ENCODE measurements around the gene PCDHGA2. TPM values are rescaled to one million over a fixed set of nuclear protein-coding genes. Genes with fewer than 3 reads are reported as not detected.
"Not testable (repeated sequence)": the region's sequence is repeated elsewhere in the genome, so short reads cannot be mapped to it uniquely, and the experiment has no call there.

PCDHGA2 gene
- total RNA-seq, 1 donor from 2014 or later: 0.23 TPM

- H3K4me3 ChIP-seq (ENCODE audit: low read depth, low read length): peak overlapping the region; percentile 96
- DNase-seq (ENCODE audit: low read depth): no peak
- TF ChIP-seq, protein P1, sequence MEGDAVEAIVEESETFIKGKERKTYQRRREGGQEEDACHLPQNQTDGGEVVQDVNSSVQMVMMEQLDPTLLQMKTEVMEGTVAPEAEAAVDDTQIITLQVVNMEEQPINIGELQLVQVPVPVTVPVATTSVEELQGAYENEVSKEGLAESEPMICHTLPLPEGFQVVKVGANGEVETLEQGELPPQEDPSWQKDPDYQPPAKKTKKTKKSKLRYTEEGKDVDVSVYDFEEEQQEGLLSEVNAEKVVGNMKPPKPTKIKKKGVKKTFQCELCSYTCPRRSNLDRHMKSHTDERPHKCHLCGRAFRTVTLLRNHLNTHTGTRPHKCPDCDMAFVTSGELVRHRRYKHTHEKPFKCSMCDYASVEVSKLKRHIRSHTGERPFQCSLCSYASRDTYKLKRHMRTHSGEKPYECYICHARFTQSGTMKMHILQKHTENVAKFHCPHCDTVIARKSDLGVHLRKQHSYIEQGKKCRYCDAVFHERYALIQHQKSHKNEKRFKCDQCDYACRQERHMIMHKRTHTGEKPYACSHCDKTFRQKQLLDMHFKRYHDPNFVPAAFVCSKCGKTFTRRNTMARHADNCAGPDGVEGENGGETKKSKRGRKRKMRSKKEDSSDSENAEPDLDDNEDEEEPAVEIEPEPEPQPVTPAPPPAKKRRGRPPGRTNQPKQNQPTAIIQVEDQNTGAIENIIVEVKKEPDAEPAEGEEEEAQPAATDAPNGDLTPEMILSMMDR (conservative IDR thresholded peaks at IDR 0.05; ENCODE audit: low read depth, low read length): no peak
Measured at GRCh38 chr5:141319699-141320098, 18.9 kb upstream of the PCDHGA2 start.

DNA sequence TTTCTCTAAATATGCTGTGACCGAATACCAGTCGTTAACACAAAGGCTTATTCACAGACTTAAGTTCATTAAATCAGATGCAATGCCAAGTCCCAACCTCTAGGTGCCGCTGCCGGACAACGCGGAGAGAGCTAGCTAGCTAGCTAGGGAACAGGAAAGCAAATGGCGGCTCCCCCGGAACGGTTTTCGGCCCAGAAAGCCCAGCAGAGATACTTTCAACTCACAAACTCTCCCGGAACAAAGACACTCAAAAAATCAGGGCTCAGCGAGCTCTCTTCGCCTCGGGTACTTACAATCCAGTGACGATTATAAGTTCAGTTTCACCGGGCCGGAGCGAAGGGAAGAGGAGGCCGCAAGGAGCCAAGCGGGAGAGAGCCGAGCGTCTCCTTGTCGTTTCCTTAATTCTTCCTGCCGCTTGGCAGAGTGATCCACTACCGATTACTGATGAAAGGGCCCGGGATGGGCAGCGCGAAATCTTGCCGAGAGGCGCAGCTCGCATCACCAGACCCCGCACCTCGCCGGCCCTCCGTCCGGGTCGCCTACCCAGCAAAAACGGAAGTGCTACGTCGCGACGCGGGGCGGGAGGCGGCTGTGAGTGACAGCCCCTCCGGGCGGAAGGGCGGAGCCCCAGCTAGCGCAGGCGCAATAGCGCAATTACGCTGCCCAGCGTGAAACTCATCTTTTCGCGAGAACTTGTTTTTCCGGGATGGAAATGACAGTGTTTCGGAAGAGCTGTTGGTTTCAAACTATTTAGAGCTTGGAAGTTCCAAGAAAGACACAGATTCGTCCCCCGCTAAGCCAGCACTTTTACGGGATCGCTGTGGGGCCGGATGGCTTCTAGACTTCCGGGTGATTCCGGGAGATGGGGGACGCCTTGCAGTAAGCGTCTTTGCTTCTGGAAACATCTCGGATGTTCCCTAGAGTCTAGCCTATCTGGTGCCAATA, 18.1 kb upstream of the PCDHGA2 start, which contains the start of gene TAF7:
Gene TAF7 (minus strand): TSS at position 560 of the 945 bp plus-strand sequence. CDS start 740 bp downstream, outside the sequence.
- TF ChIP-seq, protein P1 (conservative IDR thresholded peaks at IDR 0.05; ENCODE audit: low read depth, low read length): peak; percentile 93
- DNase-seq (ENCODE audit: low read depth): peak; percentile 64
- H3K4me3 ChIP-seq (ENCODE audit: low read depth, low read length): peak within 1 kb of the TSS; percentile 96

- DNase-seq (ENCODE audit: low read depth): no peak
- TF ChIP-seq, protein P1 (conservative IDR thresholded peaks at IDR 0.05; ENCODE audit: low read depth, low read length): no peak
- no peak overlapping the region for H3K4me3 ChIP-seq (ENCODE audit: low read depth, low read length)
Measured at GRCh38 chr5:141322261-141322660, 16.3 kb upstream of the PCDHGA2 start.

DNA sequence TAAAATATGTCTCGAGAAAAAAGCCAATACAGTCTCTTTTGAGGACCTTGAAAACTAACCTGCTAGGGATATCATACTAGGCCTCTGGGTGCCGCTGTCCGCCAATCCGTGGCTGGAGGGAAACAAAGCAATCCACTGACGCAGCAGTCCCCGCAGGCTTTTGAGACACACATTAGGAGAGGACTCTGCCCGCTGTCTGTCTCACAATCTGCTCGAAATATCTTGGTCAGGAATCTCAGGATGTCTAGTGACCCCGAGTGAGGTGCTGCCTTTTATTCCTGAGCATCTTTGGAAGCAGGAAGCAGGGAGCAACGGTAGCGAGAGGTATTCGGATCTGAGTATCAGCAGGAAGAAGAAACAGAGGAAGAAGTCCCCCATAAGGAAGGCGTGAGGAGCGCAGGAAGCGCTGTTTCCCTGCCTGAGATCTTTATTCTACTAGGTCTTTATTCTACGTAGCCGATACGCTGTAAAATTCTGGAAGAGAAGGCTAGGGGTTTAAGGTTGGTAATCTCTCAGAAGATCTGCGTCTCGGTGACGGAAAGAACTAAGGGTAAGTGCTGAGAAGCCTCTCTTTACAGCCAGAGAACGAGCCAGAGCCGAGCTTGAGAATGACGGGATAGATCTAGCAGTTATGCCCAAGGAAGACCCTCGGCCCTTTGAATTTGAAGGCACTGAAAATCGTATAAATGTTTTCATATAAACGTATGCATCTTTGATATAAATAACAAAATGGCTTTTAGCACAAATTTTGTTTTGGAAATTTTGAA, 12.3 kb upstream of the PCDHGA2 start:
- DNase-seq (ENCODE audit: low read depth): no peak
- TF ChIP-seq, protein P1 (conservative IDR thresholded peaks at IDR 0.05; ENCODE audit: low read depth, low read length): peak; percentile 66
- peak overlapping the region; percentile 39 for H3K4me3 ChIP-seq (ENCODE audit: low read depth, low read length)

DNA sequence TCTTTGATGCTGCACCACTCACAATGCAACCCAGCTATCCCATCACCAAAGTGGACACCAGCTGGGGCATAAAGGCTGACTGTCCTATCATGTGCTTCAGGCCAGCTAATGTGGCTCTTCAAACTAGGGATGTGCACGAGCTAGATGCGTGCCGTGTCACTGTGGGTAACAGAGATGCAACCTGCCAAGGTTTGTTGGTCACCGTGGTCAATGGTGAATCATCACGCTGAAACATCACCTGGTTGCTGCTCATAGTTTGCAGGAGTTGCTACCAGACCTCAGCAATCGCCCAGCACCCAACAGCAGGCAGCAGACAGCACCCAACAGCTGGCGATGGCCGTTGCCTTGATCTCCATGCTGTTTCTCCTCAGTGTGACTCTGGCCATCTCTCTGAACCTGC, 10.3 kb upstream of the PCDHGA2 start:
- TF ChIP-seq, protein P1 (conservative IDR thresholded peaks at IDR 0.05; ENCODE audit: low read depth, low read length): no peak
- no peak overlapping the region for H3K4me3 ChIP-seq (ENCODE audit: low read depth, low read length)
- DNase-seq (ENCODE audit: low read depth): no peak

DNA sequence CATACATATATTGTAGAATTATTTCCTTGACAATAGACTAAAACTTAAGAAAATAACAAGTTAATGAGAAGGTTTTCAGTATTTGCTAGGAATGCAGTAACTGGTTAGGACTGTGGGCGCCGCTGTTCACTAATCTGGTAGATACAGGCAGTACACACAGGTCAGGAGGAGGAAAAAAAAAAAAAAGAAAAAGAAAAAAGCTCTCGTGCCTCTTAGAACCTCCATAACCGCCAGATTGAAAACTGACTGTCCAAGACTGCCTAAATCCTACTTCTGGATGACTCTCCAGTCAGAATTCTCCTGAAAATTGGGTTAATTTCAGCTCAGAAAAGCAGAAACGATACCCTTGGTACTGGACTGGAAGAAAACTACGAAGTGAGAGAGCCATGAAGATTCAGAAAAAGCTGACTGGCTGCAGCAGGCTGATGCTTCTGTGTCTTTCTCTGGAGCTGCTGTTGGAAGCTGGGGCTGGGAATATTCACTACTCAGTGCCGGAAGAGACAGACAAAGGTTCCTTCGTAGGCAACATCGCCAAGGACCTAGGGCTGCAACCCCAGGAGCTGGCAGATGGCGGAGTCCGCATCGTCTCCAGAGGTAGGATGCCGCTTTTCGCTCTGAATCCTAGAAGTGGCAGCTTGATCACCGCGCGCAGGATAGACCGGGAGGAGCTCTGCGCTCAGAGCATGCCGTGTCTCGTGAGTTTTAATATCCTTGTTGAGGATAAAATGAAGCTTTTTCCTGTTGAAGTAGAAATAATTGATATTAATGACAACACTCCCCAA, 8.1 kb upstream of the PCDHGA2 start, which contains the start of gene PCDHGA1:
Gene PCDHGA1 (plus strand): TSS at position 216 of the 782 bp plus-strand sequence.
- peak within 1 kb of the TSS; percentile 46 for H3K4me3 ChIP-seq (ENCODE audit: low read depth, low read length)
- no peak for DNase-seq (ENCODE audit: low read depth)
- TF ChIP-seq, protein P1 (conservative IDR thresholded peaks at IDR 0.05; ENCODE audit: low read depth, low read length): peak; percentile 53

- DNase-seq (ENCODE audit: low read depth); H3K4me3 ChIP-seq (ENCODE audit: low read depth, low read length): not testable (repeated sequence)
Measured at GRCh38 chr5:141332571-141332970, 6.0 kb upstream of the PCDHGA2 start.

DNA sequence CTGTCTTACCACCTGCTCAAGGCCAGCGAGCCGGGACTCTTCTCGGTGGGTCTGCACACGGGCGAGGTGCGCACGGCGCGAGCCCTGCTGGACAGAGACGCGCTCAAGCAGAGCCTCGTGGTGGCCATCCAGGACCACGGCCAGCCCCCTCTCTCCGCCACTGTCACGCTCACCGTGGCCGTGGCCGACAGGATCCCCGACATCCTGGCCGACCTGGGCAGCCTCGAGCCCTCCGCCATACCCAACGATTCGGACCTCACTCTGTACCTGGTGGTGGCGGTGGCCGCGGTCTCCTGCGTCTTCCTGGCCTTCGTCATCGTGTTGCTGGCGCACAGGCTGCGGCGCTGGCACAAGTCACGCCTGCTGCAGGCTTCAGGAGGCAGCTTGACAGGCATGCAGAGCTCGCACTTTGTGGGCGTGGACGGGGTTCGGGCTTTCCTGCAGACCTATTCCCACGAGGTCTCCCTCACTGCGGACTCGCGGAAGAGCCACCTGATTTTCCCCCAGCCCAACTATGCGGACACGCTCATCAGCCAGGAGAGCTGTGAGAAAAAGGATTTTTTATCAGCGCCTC, 2.3 kb downstream of the PCDHGA2 start:
- H3K4me3 ChIP-seq (ENCODE audit: low read depth, low read length); DNase-seq (ENCODE audit: low read depth): not testable (repeated sequence)

Measured in epithelial cell of proximal tubule (primary cell).